SK-N-SH treated with all-trans-retinoic acid at 6 μM for 48 hours (cell line): ENCODE results near the gene MOXD1.
A peak's percentile ranks its signal among the peaks of the same experiment; 100 is the strongest.

ENCODE experiments used
- ATAC-seq: fragments of 200-7000 bp; cut with Tn5 transposase; 3 replicates; pipeline ENCODE4 v1.9.1; 2020; ENCODE audit warnings: mild to moderate bottlenecking, moderate library complexity
- ARNTL ChIP-seq: fragments of 450-650 bp; formaldehyde crosslinking; IDR thresholded peaks from 2 replicates; pipeline ENCODE4 v1.5.0; 2020; ENCODE audit warnings: low read depth, mild to moderate bottlenecking, moderate library complexity, borderline replicate concordance
- BACH2 ChIP-seq: fragments of 250-450 bp; sonication (Bioruptor Pico); IDR thresholded peaks from 2 replicates; pipeline ENCODE4 v1.9.0; 2021; ENCODE audit warnings: mild to moderate bottlenecking, borderline replicate concordance
- CSDC2 ChIP-seq: fragments of 250-450 bp; sonication (Bioruptor Pico); IDR thresholded peaks from 2 replicates; pipeline ENCODE4 v1.5.0; 2020; ENCODE audit warnings: mild to moderate bottlenecking, moderate library complexity
- ESRRG ChIP-seq: fragments of 250-450 bp; sonication (Bioruptor Pico); IDR thresholded peaks from 2 replicates; pipeline ENCODE4 v1.6.1; 2021; ENCODE audit warnings: mild to moderate bottlenecking
- GLIS3 ChIP-seq: fragments of 250-450 bp; sonication (Bioruptor Pico); IDR thresholded peaks from 2 replicates; pipeline ENCODE4 v1.5.0; 2020; ENCODE audit warnings: mild to moderate bottlenecking, moderate library complexity
- ISL1 ChIP-seq: fragments of 250-450 bp; sonication (Bioruptor Pico); IDR thresholded peaks from 2 replicates; pipeline ENCODE4 v2.1.2; 2022; ENCODE audit warnings: mild to moderate bottlenecking, moderate library complexity
- OSR1 ChIP-seq: fragments of 250-450 bp; sonication (Bioruptor Pico); IDR thresholded peaks from 2 replicates; pipeline ENCODE4 v1.8.0; 2022; ENCODE audit warnings: moderate library complexity, mild to moderate bottlenecking, inconsistent platforms
- POU6F1 ChIP-seq: fragments of 250-450 bp; sonication (Bioruptor Pico); IDR thresholded peaks from 2 replicates; pipeline ENCODE4 v1.8.0; 2021; ENCODE audit warnings: low read depth, mild to moderate bottlenecking, moderate library complexity, borderline replicate concordance
- PPARA ChIP-seq: fragments of 250-450 bp; sonication (Bioruptor Pico); IDR thresholded peaks from 2 replicates; pipeline ENCODE4 v1.5.0; 2020; ENCODE audit warnings: mild to moderate bottlenecking, borderline replicate concordance
- RARB ChIP-seq: fragments of 250-450 bp; sonication (Bioruptor Pico); IDR thresholded peaks from 2 replicates; pipeline ENCODE4 v1.8.0; 2021; ENCODE audit warnings: mild to moderate bottlenecking, moderate library complexity
- SNAI2 ChIP-seq: fragments of 250-450 bp; sonication (Bioruptor Pico); IDR thresholded peaks from 2 replicates; pipeline ENCODE4 v1.5.0; 2020; ENCODE audit warnings: mild to moderate bottlenecking, moderate library complexity
- TCF4 ChIP-seq: fragments of 250-450 bp; sonication (Bioruptor Pico); IDR thresholded peaks from 2 replicates; pipeline ENCODE4 v1.8.0; 2021; ENCODE audit warnings: mild to moderate bottlenecking, moderate library complexity, borderline replicate concordance
- TOX ChIP-seq: fragments of 250-450 bp; sonication (Bioruptor Pico); IDR thresholded peaks from 2 replicates; pipeline ENCODE4 v1.8.0; 2021; ENCODE audit warnings: mild to moderate bottlenecking, moderate library complexity, borderline replicate concordance
- ZC3H10 ChIP-seq: fragments of 250-450 bp; sonication (Bioruptor Pico); IDR thresholded peaks from 2 replicates; pipeline ENCODE4 v1.5.1; 2021; ENCODE audit warnings: mild to moderate bottlenecking, moderate library complexity
- ZFP3 ChIP-seq: fragments of 250-450 bp; sonication (Bioruptor Pico); IDR thresholded peaks from 2 replicates; pipeline ENCODE4 v1.5.0; 2020; ENCODE audit warnings: mild to moderate bottlenecking, moderate library complexity
- ZFP30 ChIP-seq: fragments of 450-650 bp; formaldehyde crosslinking; IDR thresholded peaks from 2 replicates; pipeline ENCODE4 v1.5.0; 2022; ENCODE audit warnings: mild to moderate bottlenecking, moderate library complexity
- ZNF565 ChIP-seq: fragments of 450-650 bp; formaldehyde crosslinking; conservative IDR thresholded peaks from 2 replicates; pipeline ENCODE4 v1.5.0; 2020; ENCODE audit warnings: low read depth, mild to moderate bottlenecking, moderate library complexity
- ZNF70 ChIP-seq: fragments of 450-650 bp; formaldehyde crosslinking; IDR thresholded peaks from 2 replicates; pipeline ENCODE4 v1.5.0; 2020; ENCODE audit warnings: mild to moderate bottlenecking, moderate library complexity
- ZNF8 ChIP-seq: fragments of 450-650 bp; formaldehyde crosslinking; IDR thresholded peaks from 2 replicates; pipeline ENCODE4 v1.5.0; 2020; ENCODE audit warnings: mild to moderate bottlenecking, moderate library complexity
- TF ChIP-seq, protein P1 (sequence below): fragments of 250-450 bp; sonication (Bioruptor Pico); IDR thresholded peaks from 2 replicates; pipeline ENCODE4 v1.5.0; 2020; ENCODE audit warnings: mild to moderate bottlenecking, moderate library complexity
- TF ChIP-seq, protein P2 (sequence below): fragments of 250-450 bp; sonication (Bioruptor Pico); IDR thresholded peaks from 2 replicates; pipeline ENCODE4 v1.5.1; 2021; ENCODE audit warnings: mild to moderate bottlenecking, moderate library complexity

The MOXD1 gene

DNA sequence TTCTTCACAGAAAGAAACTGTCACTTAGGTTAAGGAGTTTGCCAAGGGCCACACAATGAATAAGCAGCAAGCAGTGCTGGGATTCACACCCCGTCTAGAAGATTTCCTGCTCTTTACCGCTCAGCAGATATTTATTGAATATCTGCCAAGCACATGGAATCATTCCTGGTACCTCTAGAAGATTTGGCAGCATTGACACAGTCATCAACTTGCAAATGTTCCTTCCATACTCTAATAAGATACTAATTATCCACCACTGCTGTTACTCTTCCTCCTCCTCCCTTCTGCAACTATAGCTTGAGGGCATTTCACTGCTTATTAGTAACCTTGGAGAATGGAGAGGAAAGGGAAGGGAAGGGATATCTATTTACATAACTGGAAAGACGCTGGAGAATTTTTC is 13.0 kb downstream of the MOXD1 start:
- ATAC-seq = peak; percentile 21
- no peak for TF ChIP-seq OSR1
- TF ChIP-seq, protein P1, sequence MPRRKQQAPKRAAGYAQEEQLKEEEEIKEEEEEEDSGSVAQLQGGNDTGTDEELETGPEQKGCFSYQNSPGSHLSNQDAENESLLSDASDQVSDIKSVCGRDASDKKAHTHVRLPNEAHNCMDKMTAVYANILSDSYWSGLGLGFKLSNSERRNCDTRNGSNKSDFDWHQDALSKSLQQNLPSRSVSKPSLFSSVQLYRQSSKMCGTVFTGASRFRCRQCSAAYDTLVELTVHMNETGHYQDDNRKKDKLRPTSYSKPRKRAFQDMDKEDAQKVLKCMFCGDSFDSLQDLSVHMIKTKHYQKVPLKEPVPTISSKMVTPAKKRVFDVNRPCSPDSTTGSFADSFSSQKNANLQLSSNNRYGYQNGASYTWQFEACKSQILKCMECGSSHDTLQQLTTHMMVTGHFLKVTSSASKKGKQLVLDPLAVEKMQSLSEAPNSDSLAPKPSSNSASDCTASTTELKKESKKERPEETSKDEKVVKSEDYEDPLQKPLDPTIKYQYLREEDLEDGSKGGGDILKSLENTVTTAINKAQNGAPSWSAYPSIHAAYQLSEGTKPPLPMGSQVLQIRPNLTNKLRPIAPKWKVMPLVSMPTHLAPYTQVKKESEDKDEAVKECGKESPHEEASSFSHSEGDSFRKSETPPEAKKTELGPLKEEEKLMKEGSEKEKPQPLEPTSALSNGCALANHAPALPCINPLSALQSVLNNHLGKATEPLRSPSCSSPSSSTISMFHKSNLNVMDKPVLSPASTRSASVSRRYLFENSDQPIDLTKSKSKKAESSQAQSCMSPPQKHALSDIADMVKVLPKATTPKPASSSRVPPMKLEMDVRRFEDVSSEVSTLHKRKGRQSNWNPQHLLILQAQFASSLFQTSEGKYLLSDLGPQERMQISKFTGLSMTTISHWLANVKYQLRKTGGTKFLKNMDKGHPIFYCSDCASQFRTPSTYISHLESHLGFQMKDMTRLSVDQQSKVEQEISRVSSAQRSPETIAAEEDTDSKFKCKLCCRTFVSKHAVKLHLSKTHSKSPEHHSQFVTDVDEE (CRISPR knock-in tag) = no peak
- no peak for TF ChIP-seq POU6F1 (CRISPR knock-in tag)
- no peak for TF ChIP-seq ESRRG
- no peak for TF ChIP-seq SNAI2
- TF ChIP-seq ZFP3 (CRISPR knock-in tag) = no peak
- TF ChIP-seq ZNF565 (CRISPR knock-in tag) = no peak
- no peak for TF ChIP-seq CSDC2 (CRISPR knock-in tag)
- TF ChIP-seq TOX (CRISPR knock-in tag) = no peak

- no peak for ATAC-seq
Measured at GRCh38 chr6:132382630-132383175, 18.6 kb downstream of the MOXD1 start.

GRCh38 chr6:132381381-132381780 is 19.9 kb downstream of the MOXD1 start:
- no peak for ATAC-seq

More at GRCh38 chr6:132382630-132383175, 18.6 kb downstream of the MOXD1 start:
- TF ChIP-seq, protein P2, sequence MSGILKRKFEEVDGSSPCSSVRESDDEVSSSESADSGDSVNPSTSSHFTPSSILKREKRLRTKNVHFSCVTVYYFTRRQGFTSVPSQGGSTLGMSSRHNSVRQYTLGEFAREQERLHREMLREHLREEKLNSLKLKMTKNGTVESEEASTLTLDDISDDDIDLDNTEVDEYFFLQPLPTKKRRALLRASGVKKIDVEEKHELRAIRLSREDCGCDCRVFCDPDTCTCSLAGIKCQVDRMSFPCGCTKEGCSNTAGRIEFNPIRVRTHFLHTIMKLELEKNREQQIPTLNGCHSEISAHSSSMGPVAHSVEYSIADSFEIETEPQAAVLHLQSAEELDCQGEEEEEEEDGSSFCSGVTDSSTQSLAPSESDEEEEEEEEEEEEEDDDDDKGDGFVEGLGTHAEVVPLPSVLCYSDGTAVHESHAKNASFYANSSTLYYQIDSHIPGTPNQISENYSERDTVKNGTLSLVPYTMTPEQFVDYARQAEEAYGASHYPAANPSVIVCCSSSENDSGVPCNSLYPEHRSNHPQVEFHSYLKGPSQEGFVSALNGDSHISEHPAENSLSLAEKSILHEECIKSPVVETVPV = no peak
- TF ChIP-seq ZNF565 (CRISPR knock-in tag) (no peak), GLIS3 (CRISPR knock-in tag) (no peak), RARB (CRISPR knock-in tag) (no peak), POU6F1 (CRISPR knock-in tag) (no peak), ESRRG (no peak), ISL1 (CRISPR knock-in tag) (no peak), TOX (CRISPR knock-in tag) (no peak), ZC3H10 (CRISPR knock-in tag) (no peak)
- TF ChIP-seq, protein P1 (CRISPR knock-in tag) = no peak
- TF ChIP-seq, all 23 proteins: peak for 0

More at GRCh38 chr6:132381381-132381780, 19.9 kb downstream of the MOXD1 start:
- TF ChIP-seq GLIS3 (CRISPR knock-in tag) (no peak), ARNTL (CRISPR knock-in tag) (no peak), SNAI2 (no peak), TCF4 (CRISPR knock-in tag) (no peak), RARB (CRISPR knock-in tag) (no peak), BACH2 (CRISPR knock-in tag) (no peak), ZFP3 (CRISPR knock-in tag) (no peak), OSR1 (no peak), ZC3H10 (CRISPR knock-in tag) (no peak), ESRRG (no peak), ZNF8 (no peak), ZNF70 (CRISPR knock-in tag) (no peak), CSDC2 (CRISPR knock-in tag) (no peak), PPARA (CRISPR knock-in tag) (no peak), ZFP30 (CRISPR knock-in tag) (no peak)
- TF ChIP-seq, protein P2 = no peak
